Left cardiac atrium (tissue), 4 donors: ENCODE measurements around the gene DOK5. TPM values are rescaled to one million over a fixed set of nuclear protein-coding genes. Genes with fewer than 3 reads are reported as not detected.

ENCODE experiments used
- ATAC-seq, 2 donors: fragments of 200-7000 bp; cut with Tn5 transposase; one replicate each; pipeline ENCODE4 v1.9.1; 2020; ENCODE audit warnings: mild to moderate bottlenecking in 2 of 2, moderate library complexity in 2 of 2
- DNase-seq: peaks from one replicate; pipeline ENCODE4 v3.0.0-alpha.2; 2020
- intact Hi-C, 2 donors: fragments of 100-400 bp; cut with DNase I; formaldehyde crosslinking; loops; one replicate each; pipeline versions ENCODE4 v1.14.1 to v1.15.1; 2022 to 2023
- total RNA-seq, 2 donors: library from RNA; stranded (reverse); fragmentation: NEBNext Ultra II Directional; extraction: Animal tissue kit (Norgen Biotek cat#: 25700); gene quantifications; one replicate each; pipeline ENCODE4 v1.2.1, GENCODE V29; 2021
- donor health status: DM: no; HTN: yes; CAD: no.
- donor health status: DM: no; HTN: yes; CAD: no; lungs with severe emphysema.
- donor health status: DM: yes; HTN: yes; CAD: no.
- donor health status: Dilated cardiomyopathy.

The DOK5 gene
- total RNA-seq, 2 donors from 2014 or later, result 10.9 to 14.3 TPM

- ATAC-seq, result no peak
- intact Hi-C loops, result no loop called here
- no peak for DNase-seq
Measured at GRCh38 chr20:54545676-54546358, 70.4 kb downstream of the DOK5 start.

- intact Hi-C loops, result no loop called here
- DNase-seq (no peak), ATAC-seq (no peak)
Measured at GRCh38 chr20:54548849-54549248, 73.5 kb downstream of the DOK5 start.

GRCh38 chr20:54549658-54550326 is 74.4 kb downstream of the DOK5 start:
- intact Hi-C loops, result no loop called here
- ATAC-seq, result no peak
- no peak for DNase-seq

- intact Hi-C loops, result no loop called here
- ATAC-seq (no peak), DNase-seq (no peak)
Measured at GRCh38 chr20:54550776-54551396, 75.5 kb downstream of the DOK5 start.

- no peak for ATAC-seq
- no peak for DNase-seq
- intact Hi-C loops, result no loop called here
Measured at GRCh38 chr20:54554006-54554405, 78.6 kb downstream of the DOK5 start.

GRCh38 chr20:54555150-54555549 is 79.8 kb downstream of the DOK5 start:
- DNase-seq, result no peak
- ATAC-seq, result no peak
- intact Hi-C loops, result no loop called here

- ATAC-seq, result no peak
- no peak for DNase-seq
- intact Hi-C loops, result no loop called here
Measured at GRCh38 chr20:54556406-54556805, 81.0 kb downstream of the DOK5 start.

GRCh38 chr20:54557806-54558590 is 82.6 kb downstream of the DOK5 start:
- ATAC-seq (peak in 1 of 2 donors; percentile 38), DNase-seq (no peak)
- intact Hi-C loops, result no loop called here

- DNase-seq (no peak), ATAC-seq (peak in 1 of 2 donors; percentile 65)
- intact Hi-C loops, result no loop called here
Measured at GRCh38 chr20:54559890-54560289, 84.5 kb downstream of the DOK5 start.

- DNase-seq, result no peak
- intact Hi-C loops, result no loop called here
- peak in 1 of 2 donors; percentile 61 for ATAC-seq
Measured at GRCh38 chr20:54560357-54560756, 85.0 kb downstream of the DOK5 start.

- ATAC-seq, result no peak
- DNase-seq, result no peak
- intact Hi-C loops, result no loop called here
Measured at GRCh38 chr20:54565255-54565654, 89.9 kb downstream of the DOK5 start.

GRCh38 chr20:54566031-54566688 is 90.8 kb downstream of the DOK5 start:
- ATAC-seq, result no peak
- intact Hi-C loops, result no loop called here
- no peak for DNase-seq

GRCh38 chr20:54570561-54570960 is 95.2 kb downstream of the DOK5 start:
- ATAC-seq (no peak), DNase-seq (no peak)
- intact Hi-C loops, result no loop called here

- DNase-seq, result no peak
- ATAC-seq, result peak; percentile 25 to 40
- intact Hi-C loops, result no loop called here
Measured at GRCh38 chr20:54572665-54573435, 97.5 kb downstream of the DOK5 start.

- ATAC-seq (peak; percentile 28 to 89), DNase-seq (peak; percentile 70)
- intact Hi-C loops, result no loop called here
Measured at GRCh38 chr20:54573838-54574237, 98.4 kb downstream of the DOK5 start.

GRCh38 chr20:54576518-54576917 is 101.1 kb downstream of the DOK5 start:
- intact Hi-C loops, result no loop called here
- DNase-seq, result no peak

GRCh38 chr20:54577637-54578036 is 102.2 kb downstream of the DOK5 start:
- ATAC-seq (no peak), DNase-seq (no peak)
- intact Hi-C loops, result no loop called here

More at GRCh38 chr20:54576518-54576917, 101.1 kb downstream of the DOK5 start:
- no peak for ATAC-seq

- ATAC-seq (no peak), DNase-seq (no peak)
- intact Hi-C loops, result no loop called here
Measured at GRCh38 chr20:54585217-54585616, 109.8 kb downstream of the DOK5 start.

GRCh38 chr20:54587408-54587807 is 112.0 kb downstream of the DOK5 start:
- DNase-seq (no peak), ATAC-seq (no peak)
- intact Hi-C loops, result no loop called here
